ENCODE data around the gene HMGXB4.

- no peak for TF ChIP-seq RAD21 (IDR thresholded peaks at IDR 0.05)
- TF ChIP-seq CTCF (IDR thresholded peaks at IDR 0.05; ENCODE audit: low read depth, low read length, missing input control) = no peak
- TF ChIP-seq REST (IDR thresholded peaks at IDR 0.05) = no peak
- TF ChIP-seq ATF3 (IDR thresholded peaks at IDR 0.05) = no peak
- no peak for TF ChIP-seq YY1 (IDR thresholded peaks at IDR 0.05)
- no peak for TF ChIP-seq GABPA (IDR thresholded peaks at IDR 0.05 in 1 of 2, conservative IDR thresholded peaks at IDR 0.05 in 1 of 2)
- TF ChIP-seq MAX (IDR thresholded peaks at IDR 0.05) = no peak
- TF ChIP-seq ZBTB33 (IDR thresholded peaks at IDR 0.05) = no peak
- TF ChIP-seq TAF1 (conservative IDR thresholded peaks at IDR 0.05) = no peak
- TF ChIP-seq JUND (IDR thresholded peaks at IDR 0.05) = no peak
These were observed 61.3 kb downstream of the HMGXB4 start for GRCh38 chr22:35318346-35319215.

Measured in liver (tissue), 3 donors.